IPS-18c (cell line): ENCODE measurements around the gene OR1B1.
"Not testable (repeated sequence)": the region's sequence is repeated elsewhere in the genome, so short reads cannot be mapped to it uniquely, and the experiment has no call there.

Experiments
- H3K4me3 ChIP-seq: 2 replicates; pipeline ENCODE4 v1.7.0; 2013; ENCODE audit warnings: low read depth, mild to moderate bottlenecking, low read length, moderate library complexity; ENCODE audit not compliant: insufficient read depth
- H3K9me3 ChIP-seq: one replicate; pipeline ENCODE4 v1.6.1; 2013; ENCODE audit warnings: mild to moderate bottlenecking, low read length, moderate library complexity; ENCODE audit not compliant: control insufficient read depth, insufficient read depth

Gene OR1B1

GRCh38 chr9:122657527-122657926 lies at the start of gene OR1B1:
OR1B1 (minus strand) TSS chr9:122657627.
- no peak within 1 kb of the TSS for H3K4me3 ChIP-seq
- peaks cover 2% of the 10 kb centered on the region for H3K9me3 ChIP-seq

GRCh38 chr9:122695696-122696095 lies 38.3 kb upstream of the OR1B1 start:
- Histone ChIP-seq H3K9me3 (no peaks in the 10 kb centered on the region), H3K4me3 (no peak overlapping the region)

- Histone ChIP-seq H3K4me3 (no peak overlapping the region), H3K9me3 (peaks cover 2% of the 10 kb centered on the region)
Observed at GRCh38 chr9:122684851-122685250, 27.4 kb upstream of the OR1B1 start.

GRCh38 chr9:122672481-122672880 lies 15.1 kb upstream of the OR1B1 start:
- Histone ChIP-seq H3K9me3 (peaks cover 8% of the 10 kb centered on the region), H3K4me3 (no peak overlapping the region)

DNA sequence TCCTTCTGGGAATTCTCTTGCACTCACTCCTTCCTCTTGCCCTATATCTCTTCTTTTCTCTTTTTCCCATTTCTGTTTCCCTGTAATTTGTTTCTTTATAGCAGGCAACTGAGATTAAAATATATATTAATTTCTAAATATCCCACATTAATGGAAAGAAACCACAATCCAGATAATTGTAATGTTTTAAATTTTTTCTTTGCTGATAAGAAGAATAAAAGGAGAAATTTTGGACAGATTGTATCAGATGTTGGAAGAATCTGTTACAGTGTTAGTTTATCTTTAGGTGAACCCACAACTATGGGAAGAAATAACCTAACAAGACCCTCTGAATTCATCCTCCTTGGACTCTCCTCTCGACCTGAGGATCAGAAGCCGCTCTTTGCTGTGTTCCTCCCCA lies 4.0 kb upstream of the OR1B1 start, which contains the start of gene OR1L1:
Gene OR1L1, plus strand, starts transcription at position 301 of the 400 bp plus-strand sequence. Its CDS starts 0 bp downstream, at position 301.
- H3K4me3 ChIP-seq: no peak within 1 kb of the TSS
- H3K9me3 ChIP-seq: peaks cover 2% of the 10 kb centered on the region

DNA sequence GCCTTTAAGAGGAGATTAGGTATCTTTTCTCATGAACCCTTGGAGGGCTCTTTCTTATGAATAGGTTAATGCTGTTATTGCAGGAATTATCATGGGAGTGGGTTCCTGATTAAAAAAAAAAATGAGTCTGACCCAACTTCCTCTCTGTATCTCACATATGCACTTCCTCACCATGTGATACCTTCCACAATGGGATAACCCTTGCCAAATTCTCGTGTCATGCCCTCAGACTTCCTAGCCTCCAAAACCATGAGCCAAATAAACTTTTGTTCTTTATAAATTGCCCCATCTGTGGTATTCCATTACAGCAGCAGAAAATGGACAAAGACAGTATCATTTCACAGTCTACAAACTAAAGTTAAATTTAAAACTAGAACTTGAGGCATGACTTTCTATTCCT lies 1.0 kb downstream of the OR1B1 start:
- Histone ChIP-seq H3K9me3 (no peaks in the 10 kb centered on the region), H3K4me3 (no peak overlapping the region)

GRCh38 chr9:122642226-122642625 lies 15.2 kb downstream of the OR1B1 start:
- no peaks in the 10 kb centered on the region for H3K9me3 ChIP-seq
- no peak overlapping the region for H3K4me3 ChIP-seq

GRCh38 chr9:122619996-122620395 lies 37.4 kb downstream of the OR1B1 start:
- no peaks in the 10 kb centered on the region for H3K9me3 ChIP-seq
- H3K4me3 ChIP-seq: no peak overlapping the region

GRCh38 chr9:122614362-122614761 lies 43.1 kb downstream of the OR1B1 start, which contains the start of gene OR1Q1:
OR1Q1 (plus strand) TSS chr9:122614738; CDS start chr9:122614738, 0 bp downstream.
- Histone ChIP-seq H3K4me3 (no peak within 1 kb of the TSS; the same call in 1 of the 2 replicates), H3K9me3 (no peaks in the 10 kb centered on the region)

- no peaks in the 10 kb centered on the region for H3K9me3 ChIP-seq
- no peak overlapping the region for H3K4me3 ChIP-seq
Observed at GRCh38 chr9:122609804-122610203, 47.6 kb downstream of the OR1B1 start.

DNA sequence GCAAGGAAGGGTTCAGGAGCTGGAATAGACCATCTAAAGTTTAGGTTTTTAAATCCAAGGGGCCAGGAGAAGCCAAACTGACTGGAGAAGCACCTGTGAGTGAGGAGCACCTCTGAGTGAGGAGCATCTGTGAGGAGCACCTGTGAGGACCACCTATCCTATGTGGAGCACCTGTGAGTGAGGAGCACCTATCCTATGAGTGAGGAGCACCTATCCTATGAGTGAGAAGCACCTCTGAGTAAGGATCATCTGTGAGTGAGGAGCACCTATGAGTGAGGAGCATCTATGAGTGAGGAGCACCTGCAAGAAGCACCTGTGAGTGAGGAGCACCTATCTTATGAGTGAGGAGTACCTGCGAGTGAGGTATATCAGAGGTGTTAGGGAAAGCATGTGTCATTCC lies 50.8 kb downstream of the OR1B1 start:
- Histone ChIP-seq H3K4me3 (no peak overlapping the region), H3K9me3 (no peaks in the 10 kb centered on the region)

GRCh38 chr9:122605691-122606090 lies 51.7 kb downstream of the OR1B1 start:
- Histone ChIP-seq H3K9me3 (no peaks in the 10 kb centered on the region), H3K4me3 (no peak overlapping the region)

GRCh38 chr9:122583284-122583683 lies 74.1 kb downstream of the OR1B1 start, which contains the start of gene OR1L8:
OR1L8 (minus strand) TSS chr9:122583384; CDS start chr9:122568477, 14,907 bp downstream.
- H3K4me3 ChIP-seq, H3K9me3 ChIP-seq: not testable (repeated sequence)

GRCh38 chr9:122580360-122580759 lies 77.1 kb downstream of the OR1B1 start:
- no peak overlapping the region for H3K4me3 ChIP-seq
- H3K9me3 ChIP-seq: no peaks in the 10 kb centered on the region

GRCh38 chr9:122579874-122580273 lies 77.6 kb downstream of the OR1B1 start:
- Histone ChIP-seq H3K9me3 (no peaks in the 10 kb centered on the region), H3K4me3 (no peak overlapping the region)
